Tibial artery (tissue), 4 donors: Measurements from ENCODE around the gene RBBP8.

Experiments used
- DNase-seq, 2 donors: peaks; one replicate each; pipeline ENCODE4 v3.0.0-alpha.2; 2019
- H3K27ac ChIP-seq, 2 donors: fragments of 200-600 bp; sonication (generic) in 1 of 2; 1 replicate in 1 of 2; 2 replicates in 1 of 2; pipeline ENCODE4 v1.5.1; 2018 to 2019; ENCODE audit warnings: mild to moderate bottlenecking in 1 of 2
- H3K27me3 ChIP-seq, 2 donors: fragments of 200-600 bp; sonication (generic) in 1 of 2; one replicate each; pipeline versions ENCODE4 v1.5.1 to v1.6.0; 2016 to 2019
- H3K36me3 ChIP-seq, 3 donors: fragments of 200-600 bp; sonication (generic) in 2 of 3; one replicate each; pipeline ENCODE4 v1.5.1; 2016 to 2019; ENCODE audit warnings: mild to moderate bottlenecking in 2 of 3
- H3K4me1 ChIP-seq, 4 donors: fragments of 200-600 bp; sonication (generic) in 2 of 4; 1 replicate in 3 of 4; 2 replicates in 1 of 4; pipeline ENCODE4 v1.5.1; 2016 to 2019
- H3K4me3 ChIP-seq, 2 donors: fragments of 200-600 bp; sonication (generic) in 1 of 2; 1 replicate in 1 of 2; 2 replicates in 1 of 2; pipeline ENCODE4 v1.5.1; 2018 to 2019; ENCODE audit warnings: mild to moderate bottlenecking in 2 of 2
- H3K9me3 ChIP-seq, 3 donors: fragments of 200-600 bp; sonication (generic) in 1 of 3; one replicate each; pipeline ENCODE4 v1.5.1; 2016 to 2019
- CTCF ChIP-seq, 2 experiments: fragments of 200-600 bp in 1 of 2; fragments of 450-650 bp in 1 of 2; IDR thresholded peaks; one replicate each; pipeline ENCODE4 v1.5.1; 2017 to 2019; ENCODE audit warnings: antibody characterized with exemption in 2 of 2, mild to moderate bottlenecking in 1 of 2, moderate library complexity in 1 of 2
- intact Hi-C: fragments of 100-400 bp; cut with DNase I; formaldehyde crosslinking; loops from one replicate; pipeline ENCODE4 v1.15.0; 2023; ENCODE audit warnings: low total_unique reads

The RBBP8 gene

GRCh38 chr18:23020555-23021294 is 87.6 kb downstream of the RBBP8 start:
- H3K4me3 ChIP-seq, result no peak overlapping the region
- H3K27ac ChIP-seq, result no peak overlapping the region
- H3K9me3 ChIP-seq, result no peaks in the 10 kb centered on the region
- no peaks in the 10 kb centered on the region for H3K27me3 ChIP-seq
- intact Hi-C loops, result no loop called here
- peaks cover 0 to 16% (median 0%) of the 10 kb centered on the region in 3 donors for H3K36me3 ChIP-seq
- no peak for TF ChIP-seq CTCF (IDR thresholded peaks at IDR 0.05)
- H3K4me1 ChIP-seq, result no peaks in the 10 kb centered on the region
- no peak for DNase-seq

- no peaks in the 10 kb centered on the region for H3K9me3 ChIP-seq
- H3K27me3 ChIP-seq, result no peaks in the 10 kb centered on the region
- no peak for TF ChIP-seq CTCF (IDR thresholded peaks at IDR 0.05)
- no peaks in the 10 kb centered on the region for H3K4me1 ChIP-seq
- intact Hi-C loops, result no loop called here
- H3K27ac ChIP-seq, result no peak overlapping the region
- peaks cover 0 to 16% (median 0%) of the 10 kb centered on the region in 3 donors for H3K36me3 ChIP-seq
- no peak for DNase-seq
- H3K4me3 ChIP-seq, result no peak overlapping the region
These were observed 88.5 kb downstream of the RBBP8 start for GRCh38 chr18:23021623-23022022.

- TF ChIP-seq CTCF (IDR thresholded peaks at IDR 0.05), result no peak
- Histone ChIP-seq H3K27ac (no peak overlapping the region), H3K9me3 (no peaks in the 10 kb centered on the region), H3K36me3 (peaks cover 0 to 10% (median 0%) of the 10 kb centered on the region in 3 donors), H3K27me3 (no peaks in the 10 kb centered on the region), H3K4me1 (peaks cover 0 to 13% (median 2%) of the 10 kb centered on the region in 4 donors), H3K4me3 (no peak overlapping the region)
- intact Hi-C loops, result loop anchor here (5.0 to 10.0 kb wide), 2 partner anchors 353 to 380 kb away; no protein-coding TSS in a partner anchor
- no peak for DNase-seq
These were observed 99.0 kb downstream of the RBBP8 start for GRCh38 chr18:23032030-23032582.

- Histone ChIP-seq H3K27me3 (no peaks in the 10 kb centered on the region), H3K9me3 (no peaks in the 10 kb centered on the region), H3K4me3 (no peak overlapping the region), H3K27ac (no peak overlapping the region), H3K4me1 (peaks cover 0 to 13% (median 2%) of the 10 kb centered on the region in 4 donors), H3K36me3 (peaks cover 0 to under 1% (median 0%) of the 10 kb centered on the region in 3 donors)
- intact Hi-C loops, result loop anchor here (5.0 to 10.0 kb wide), 2 partner anchors 352 to 379 kb away; no protein-coding TSS in a partner anchor
- DNase-seq, result no peak
- TF ChIP-seq CTCF (IDR thresholded peaks at IDR 0.05), result no peak
These were observed 99.9 kb downstream of the RBBP8 start for GRCh38 chr18:23033056-23033455.

- no peak overlapping the region for H3K4me3 ChIP-seq
These were observed 103.6 kb downstream of the RBBP8 start for GRCh38 chr18:23036660-23037201.

More at GRCh38 chr18:23036660-23037201, 103.6 kb downstream of the RBBP8 start:
- no peak for TF ChIP-seq CTCF (IDR thresholded peaks at IDR 0.05)
- no peak for DNase-seq
- H3K36me3 ChIP-seq, result no peaks in the 10 kb centered on the region
- intact Hi-C loops, result loop anchor here (10.0 kb wide), 1 partner anchor 348 kb away; no protein-coding TSS in a partner anchor
- H3K27ac ChIP-seq, result no peak overlapping the region
- peaks cover 0 to 5% (median under 1%) of the 10 kb centered on the region in 4 donors for H3K4me1 ChIP-seq
- no peaks in the 10 kb centered on the region for H3K9me3 ChIP-seq
- H3K27me3 ChIP-seq, result no peaks in the 10 kb centered on the region
